HCT116 (cell line): Measurements from ENCODE around the gene GALP. TPM values are rescaled to one million over a fixed set of nuclear protein-coding genes. Genes with fewer than 3 reads are reported as not detected.

Source experiments
- ATAC-seq: fragments of 200-7000 bp; cut with Tn5 transposase; 2 replicates; pipeline ENCODE4 v1.9.1; 2020; ENCODE audit warnings: mild to moderate bottlenecking, moderate library complexity
- BruUV-seq: library from RNA; stranded (reverse); fragments of 400-500 nt; replicated peaks from 2 replicates; lab custom pipeline; 2021; lab: Mats Ljungman, UMichigan
- CTCF ChIA-PET: fragments of 300-600 bp; sonication (Branson Sonifier 250); formaldehyde crosslinking; loops from one replicate; lab custom pipeline; 2021; ENCODE audit warnings: antibody characterized with exemption; lab: Charles Lee
- POLR2A ChIA-PET: fragments of 300-600, 350-600 bp; sonication (Branson Sonifier 250); formaldehyde crosslinking; loops from one replicate; lab custom pipeline; 2021; ENCODE audit warnings: antibody characterized with exemption; lab: Charles Lee
- RAD21 ChIA-PET, 2 experiments: fragments of 300-600 bp; sonication (Branson Sonifier 250); formaldehyde crosslinking; loops; one replicate each; lab custom pipeline; 2023; ENCODE audit warnings: low total read pairs in 2 of 2; ENCODE audit not compliant: uncharacterized antibody in 2 of 2, unreplicated experiment in 2 of 2, low non-redundant PET in 1 of 2; lab: Charles Lee
- DNase-seq: peaks from one replicate; pipeline ENCODE4 v3.0.0-alpha.2; 2010; ENCODE audit warnings: low read depth, low spot score
- H2AFZ ChIP-seq: fragments of 200-600 bp; shearing (Covaris generic), sonication (generic); 2 replicates; pipeline ENCODE4 v1.6.1; 2017; ENCODE audit warnings: low read depth, mixed run types, mixed read lengths, antibody characterized with exemption, low read length; ENCODE audit not compliant: poor library complexity, severe bottlenecking
- H3K27ac ChIP-seq: 2 replicates; pipeline ENCODE4 v1.5.1; 2012; ENCODE audit warnings: low read depth, low read length
- H3K27me3 ChIP-seq: fragments of 200-600 bp; sonication (generic); 2 replicates; pipeline ENCODE4 v1.6.1; 2016; ENCODE audit warnings: mixed run types, low read length, mixed read lengths; ENCODE audit not compliant: insufficient read depth
- H3K36me3 ChIP-seq, 2 experiments: fragments of 200-500 bp in 1 of 2; fragments of 200-600 bp in 1 of 2; sonication (Bioruptor generic) in 1 of 2; sonication (generic) in 1 of 2; 2 replicates each; pipeline versions ENCODE4 v1.5.1 to v1.6.1; 2014 to 2016; ENCODE audit warnings: low read length in 2 of 2, inconsistent platforms in 1 of 2, mixed read lengths in 1 of 2, mixed run types in 1 of 2; ENCODE audit not compliant: insufficient read depth in 2 of 2, control insufficient read depth in 1 of 2
- H3K4me1 ChIP-seq, 2 experiments: fragments of 200-600 bp in 1 of 2; sonication (generic) in 1 of 2; 2 replicates each; pipeline versions ENCODE4 v1.5.1 to v1.6.1; 2012 to 2017; ENCODE audit warnings: low read length in 2 of 2, inconsistent platforms in 1 of 2, mild to moderate bottlenecking in 1 of 2, mixed read lengths in 1 of 2, mixed run types in 1 of 2, moderate library complexity in 1 of 2; ENCODE audit not compliant: insufficient read depth in 2 of 2, control insufficient read depth in 1 of 2
- H3K4me2 ChIP-seq: fragments of 200-600 bp; sonication (generic); 2 replicates; pipeline ENCODE4 v1.6.1; 2017; ENCODE audit warnings: mixed run types, low read length, mixed read lengths
- H3K4me3 ChIP-seq, 2 experiments: fragments of 200-600 bp in 1 of 2; sonication (generic) in 1 of 2; replicated peaks in 1 of 2; 2 replicates each; pipeline ENCODE4 v1.5.1; 2011 to 2016; ENCODE audit warnings: low read length in 2 of 2, control low read depth in 1 of 2, low read depth in 1 of 2, mild to moderate bottlenecking in 1 of 2, mixed read lengths in 1 of 2, mixed run types in 1 of 2
- H3K79me2 ChIP-seq: fragments of 200-600 bp; sonication (generic); 2 replicates; pipeline ENCODE4 v1.6.1; 2017; ENCODE audit warnings: mild to moderate bottlenecking, mixed run types, low read length, moderate library complexity, mixed read lengths; ENCODE audit not compliant: insufficient read depth
- H3K9ac ChIP-seq: fragments of 200-600 bp; sonication (generic); 2 replicates; pipeline ENCODE4 v1.6.1; 2016; ENCODE audit warnings: low read length, mixed read lengths
- H3K9me2 ChIP-seq: fragments of 200-600 bp; sonication (generic), shearing (Covaris generic); 2 replicates; pipeline ENCODE4 v1.6.1; 2017; ENCODE audit warnings: mixed run types, mild to moderate bottlenecking, moderate library complexity; ENCODE audit not compliant: insufficient read depth
- H3K9me3 ChIP-seq, 2 experiments: fragments of 200-500 bp in 1 of 2; fragments of 200-600 bp in 1 of 2; sonication (Bioruptor generic) in 1 of 2; sonication (generic) in 1 of 2; 2 replicates each; pipeline ENCODE4 v1.6.1; 2014 to 2017; ENCODE audit warnings: low read length in 2 of 2, mixed read lengths in 2 of 2, inconsistent platforms in 1 of 2, low read depth in 1 of 2, mild to moderate bottlenecking in 1 of 2, mixed run types in 1 of 2, moderate library complexity in 1 of 2; ENCODE audit not compliant: control insufficient read depth in 1 of 2, insufficient read depth in 1 of 2
- H4K20me1 ChIP-seq: fragments of 200-600 bp; sonication (generic), shearing (Covaris generic); 2 replicates; pipeline ENCODE4 v1.6.1; 2017; ENCODE audit warnings: mixed run types, mild to moderate bottlenecking, moderate library complexity; ENCODE audit not compliant: insufficient read depth
- ELF1 ChIP-seq: IDR thresholded peaks from 2 replicates; pipeline ENCODE4 v1.6.1; 2012; ENCODE audit warnings: low read depth, borderline replicate concordance
- RAD21 ChIP-seq: IDR thresholded peaks from 2 replicates; pipeline ENCODE4 v1.6.1; 2012; ENCODE audit warnings: low read depth, mild to moderate bottlenecking
- SRF ChIP-seq: IDR thresholded peaks from 2 replicates; pipeline ENCODE4 v1.6.1; 2012; ENCODE audit warnings: low read depth
- ZFX ChIP-seq: fragments of 450-650 bp; IDR thresholded peaks from 2 replicates; pipeline ENCODE4 v1.6.1; 2017
- intact Hi-C: fragments of 100-400 bp; cut with micrococcal nuclease; formaldehyde crosslinking; loops from 2 replicates; pipeline ENCODE4 v1.10.0; 2022
- total RNA-seq: library from RNA; stranded (reverse); gene quantifications from one replicate; pipeline ENCODE4 v1.2.1, GENCODE V29; 2021; ENCODE audit not compliant: unreplicated experiment

The GALP gene
- total RNA-seq, 1 experiment from 2014 or later = not detected

GRCh38 chr19:56176881-56177280 lies 1.1 kb downstream of the GALP start:
- Histone ChIP-seq H3K4me1 (no peaks in the 10 kb centered on the region), H3K79me2 (no peaks in the 10 kb centered on the region), H3K27me3 (no peaks in the 10 kb centered on the region), H3K9me3 (no peaks in the 10 kb centered on the region), H3K27ac (no peak overlapping the region)
- ATAC-seq = no peak
- TF ChIP-seq ZFX = no peak
- TF ChIP-seq, all 23 proteins: peak for 0
- no TSS peak for BruUV-seq
- intact Hi-C loops = no loop called here
- RAD21 ChIA-PET = no interaction called here
- CTCF ChIA-PET = no interaction called here
- no peaks in the 10 kb centered on the region for H4K20me1 ChIP-seq
- no peak overlapping the region for H3K4me3 ChIP-seq
- no peak overlapping the region for H2AFZ ChIP-seq
- no peaks in the 10 kb centered on the region for H3K9me2 ChIP-seq
- no peak for DNase-seq
- H3K9ac ChIP-seq = no peak overlapping the region
- no peak overlapping the region for H3K4me2 ChIP-seq
- H3K36me3 ChIP-seq = no peaks in the 10 kb centered on the region
- POLR2A ChIA-PET = no interaction called here

- Histone ChIP-seq H3K9me3 (no peaks in the 10 kb centered on the region), H3K27me3 (no peaks in the 10 kb centered on the region), H4K20me1 (no peaks in the 10 kb centered on the region), H3K4me3 (no peak overlapping the region), H3K27ac (no peak overlapping the region), H3K36me3 (no peaks in the 10 kb centered on the region), H3K9me2 (no peaks in the 10 kb centered on the region), H2AFZ (no peak overlapping the region), H3K4me2 (no peak overlapping the region), H3K79me2 (no peaks in the 10 kb centered on the region), H3K4me1 (no peaks in the 10 kb centered on the region), H3K9ac (no peak overlapping the region)
- ChIA-PET RAD21 (no interaction called here), POLR2A (no interaction called here), CTCF (interaction anchor here (0.7 to 1.3 kb wide), 2 partner anchors 10 to 74 kb away, joined by 3 to 4 read pairs; no protein-coding TSS in a partner anchor)
- intact Hi-C loops = no loop called here
- TF ChIP-seq SRF (no peak), RAD21 (no peak), ELF1 (no peak)
- no TSS peak for BruUV-seq
- ATAC-seq (no peak), DNase-seq (no peak)
These were observed 1.9 kb downstream of the GALP start for GRCh38 chr19:56177564-56178243.
